ENCODE data around the gene CTSW. TPM values are rescaled to one million over a fixed set of nuclear protein-coding genes. Genes with fewer than 3 reads are reported as not detected.

The CTSW gene
- total RNA-seq, 4 donors from 2014 or later: 0.67 to 7.6 (median 2.7) TPM

DNA sequence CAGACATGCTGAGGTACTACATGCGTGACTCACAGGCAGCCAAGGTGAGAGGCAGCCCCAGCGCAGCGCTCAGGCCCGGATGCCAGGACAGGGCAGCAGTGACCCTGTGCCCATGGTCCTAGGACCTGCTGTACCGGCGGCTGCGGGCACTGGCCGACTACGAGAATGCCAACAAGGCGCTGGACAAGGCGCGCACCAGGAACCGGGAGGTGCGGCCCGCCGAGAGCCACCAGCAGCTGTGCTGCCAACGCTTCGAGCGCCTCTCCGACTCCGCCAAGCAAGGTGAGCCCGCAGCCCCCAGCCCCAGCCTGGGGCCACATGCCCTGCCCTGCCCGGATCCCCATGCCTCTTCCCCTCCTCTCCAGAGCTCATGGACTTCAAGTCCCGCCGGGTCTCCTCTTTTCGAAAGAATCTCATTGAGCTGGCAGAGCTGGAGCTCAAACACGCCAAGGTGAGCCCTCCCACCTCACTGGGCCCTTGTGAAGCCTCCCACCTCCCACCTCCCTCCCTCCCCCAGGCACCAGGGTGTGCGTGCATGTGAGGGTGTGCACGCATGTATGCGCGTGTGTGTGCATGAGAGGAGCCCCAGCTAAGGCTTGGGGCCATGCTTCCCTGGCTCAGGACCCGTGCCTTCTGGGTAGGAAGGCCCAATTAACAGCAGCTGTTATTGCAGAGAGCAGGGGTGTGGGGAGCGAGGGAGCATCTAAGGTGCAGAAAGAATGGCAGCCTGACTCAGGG lies 27.0 kb upstream of the CTSW start:
- intact Hi-C loops (cut with DNase I): no loop called here
- Histone ChIP-seq H3K9me3 (no peaks in the 10 kb centered on the region), H3K4me3 (replicated peaks in 1 of 3) (no peak overlapping the region), H3K4me1 (peaks cover 4 to 15% of the 10 kb centered on the region in 2 donors), H3K27me3 (no peaks in the 10 kb centered on the region), H3K36me3 (peaks cover 32 to 34% of the 10 kb centered on the region in 2 donors), H3K27ac (no peak overlapping the region)
- 94 to 95% methylated on average over 23 to 25 of the region's 33 CpGs for WGBS, 2 donors
- no peak for DNase-seq
- no peak for TF ChIP-seq POLR2A (IDR thresholded peaks at IDR 0.05)
- TF ChIP-seq, protein P1, sequence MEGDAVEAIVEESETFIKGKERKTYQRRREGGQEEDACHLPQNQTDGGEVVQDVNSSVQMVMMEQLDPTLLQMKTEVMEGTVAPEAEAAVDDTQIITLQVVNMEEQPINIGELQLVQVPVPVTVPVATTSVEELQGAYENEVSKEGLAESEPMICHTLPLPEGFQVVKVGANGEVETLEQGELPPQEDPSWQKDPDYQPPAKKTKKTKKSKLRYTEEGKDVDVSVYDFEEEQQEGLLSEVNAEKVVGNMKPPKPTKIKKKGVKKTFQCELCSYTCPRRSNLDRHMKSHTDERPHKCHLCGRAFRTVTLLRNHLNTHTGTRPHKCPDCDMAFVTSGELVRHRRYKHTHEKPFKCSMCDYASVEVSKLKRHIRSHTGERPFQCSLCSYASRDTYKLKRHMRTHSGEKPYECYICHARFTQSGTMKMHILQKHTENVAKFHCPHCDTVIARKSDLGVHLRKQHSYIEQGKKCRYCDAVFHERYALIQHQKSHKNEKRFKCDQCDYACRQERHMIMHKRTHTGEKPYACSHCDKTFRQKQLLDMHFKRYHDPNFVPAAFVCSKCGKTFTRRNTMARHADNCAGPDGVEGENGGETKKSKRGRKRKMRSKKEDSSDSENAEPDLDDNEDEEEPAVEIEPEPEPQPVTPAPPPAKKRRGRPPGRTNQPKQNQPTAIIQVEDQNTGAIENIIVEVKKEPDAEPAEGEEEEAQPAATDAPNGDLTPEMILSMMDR (IDR thresholded peaks at IDR 0.05): no peak

DNA sequence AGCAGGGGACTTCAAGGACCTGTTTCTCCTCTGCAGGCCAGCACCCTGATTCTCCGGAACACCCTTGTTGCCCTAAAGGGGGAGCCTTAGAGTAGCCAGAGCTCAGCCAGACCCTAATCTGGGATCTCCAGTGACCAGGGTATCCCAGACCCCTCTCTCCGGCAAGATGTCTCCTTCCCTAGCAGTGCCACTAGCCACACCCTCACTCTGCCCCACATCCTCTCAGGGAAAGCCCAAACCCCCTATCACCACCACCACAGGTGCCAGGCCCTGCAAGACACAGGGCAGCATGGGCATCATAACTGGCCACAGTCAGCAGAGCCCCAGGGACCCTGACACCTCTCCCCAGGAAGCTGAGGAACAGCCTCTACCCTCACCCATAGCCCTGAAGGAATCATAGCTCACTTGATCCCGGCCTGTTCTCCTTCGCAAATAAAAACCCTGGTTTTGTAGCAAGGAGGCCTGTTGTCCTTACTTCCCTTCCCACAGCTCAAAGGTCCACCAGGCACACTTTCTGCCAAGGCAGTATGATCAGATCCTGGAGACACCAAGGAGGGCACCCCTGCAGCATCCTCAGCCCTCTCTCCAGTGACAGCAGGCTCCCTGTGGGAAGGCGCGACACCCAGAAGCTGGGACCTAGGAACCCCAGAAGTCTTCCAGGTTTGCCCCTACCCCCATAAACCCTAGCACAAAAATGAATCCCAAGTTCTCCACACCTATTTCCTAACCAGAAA lies 26.2 kb upstream of the CTSW start:
- 94 to 100% methylated on average over 6 of the region's 6 CpGs for WGBS, 2 donors
- no peaks in the 10 kb centered on the region for H3K27me3 ChIP-seq
- no peaks in the 10 kb centered on the region for H3K9me3 ChIP-seq
- peaks cover 32 to 34% of the 10 kb centered on the region in 2 donors for H3K36me3 ChIP-seq
- no peak overlapping the region for H3K4me3 ChIP-seq (replicated peaks in 1 of 3)
- peaks cover 4 to 15% of the 10 kb centered on the region in 2 donors for H3K4me1 ChIP-seq
- intact Hi-C loops (cut with DNase I): no loop called here
- no peak overlapping the region for H3K27ac ChIP-seq
- TF ChIP-seq, protein P1 (IDR thresholded peaks at IDR 0.05): no peak
- no peak for TF ChIP-seq POLR2A (IDR thresholded peaks at IDR 0.05)
- no peak for DNase-seq

- Histone ChIP-seq H3K27me3 (no peaks in the 10 kb centered on the region), H3K4me3 (replicated peaks in 1 of 3) (no peak overlapping the region), H3K27ac (no peak overlapping the region), H3K9me3 (no peaks in the 10 kb centered on the region), H3K4me1 (peaks cover 4 to 18% of the 10 kb centered on the region in 2 donors), H3K36me3 (peaks cover 32 to 34% of the 10 kb centered on the region in 2 donors)
- DNase-seq: no peak
- no peak for TF ChIP-seq POLR2A (IDR thresholded peaks at IDR 0.05)
- TF ChIP-seq, protein P1 (IDR thresholded peaks at IDR 0.05): no peak
- intact Hi-C loops (cut with DNase I): no loop called here
- 86 to 96% methylated on average over 2 to 4 of the region's 4 CpGs for WGBS, 2 donors
These were observed 25.5 kb upstream of the CTSW start for GRCh38 chr11:65854161-65854592.

- DNase-seq: no peak
- 83% methylated on average over 15 of the region's 15 CpGs for WGBS, 2 donors
- Histone ChIP-seq H3K27me3 (no peaks in the 10 kb centered on the region), H3K4me1 (peaks cover 9 to 25% of the 10 kb centered on the region in 2 donors), H3K36me3 (peaks cover 32 to 34% of the 10 kb centered on the region in 2 donors), H3K27ac (no peak overlapping the region), H3K4me3 (replicated peaks in 1 of 3) (no peak overlapping the region), H3K9me3 (no peaks in the 10 kb centered on the region)
- intact Hi-C loops (cut with DNase I): no loop called here
- no peak for TF ChIP-seq POLR2A (IDR thresholded peaks at IDR 0.05)
- TF ChIP-seq, protein P1 (IDR thresholded peaks at IDR 0.05): no peak
These were observed 24.5 kb upstream of the CTSW start for GRCh38 chr11:65854852-65855837.

All from thyroid gland (tissue), 4 donors.